Hepatocyte (in vitro differentiated cells): ENCODE measurements around the gene GCNA. TPM values are rescaled to one million over a fixed set of nuclear protein-coding genes. Genes with fewer than 3 reads are reported as not detected.

Experiments
- DNase-seq: peaks from one replicate; pipeline ENCODE4 v3.0.0-alpha.2; 2016; ENCODE audit warnings: low spot score
- H2AFZ ChIP-seq: fragments of 200-600 bp; sonication (generic); 2 replicates; pipeline ENCODE4 v1.6.0; 2016; ENCODE audit warnings: antibody characterized with exemption, mild to moderate bottlenecking
- H3K27ac ChIP-seq: fragments of 200-600 bp; sonication (generic); 2 replicates; pipeline ENCODE4 v1.5.1; 2016; ENCODE audit warnings: mild to moderate bottlenecking
- H3K27me3 ChIP-seq: fragments of 200-600 bp; sonication (generic); 2 replicates; pipeline ENCODE4 v1.6.1; 2016
- H3K36me3 ChIP-seq: fragments of 200-600 bp; sonication (generic); replicated peaks from 2 replicates; pipeline ENCODE4 v1.5.1; 2016; ENCODE audit warnings: low read depth; ENCODE audit not compliant: insufficient read depth
- H3K4me1 ChIP-seq: fragments of 200-600 bp; sonication (generic); 2 replicates; pipeline ENCODE4 v1.5.1; 2016; ENCODE audit warnings: mild to moderate bottlenecking, moderate library complexity; ENCODE audit not compliant: insufficient read depth
- H3K4me2 ChIP-seq: fragments of 200-600 bp; sonication (generic); 2 replicates; pipeline ENCODE4 v1.6.0; 2016
- H3K4me3 ChIP-seq: fragments of 200-600 bp; sonication (generic); 2 replicates; pipeline ENCODE4 v1.5.1; 2016; ENCODE audit warnings: mild to moderate bottlenecking
- H3K79me2 ChIP-seq: fragments of 200-600 bp; sonication (generic); 2 replicates; pipeline ENCODE4 v1.6.0; 2017; ENCODE audit warnings: mild to moderate bottlenecking
- H3K9me2 ChIP-seq: fragments of 200-600 bp; sonication (generic); replicated peaks from 2 replicates; pipeline ENCODE4 v1.6.0; 2017; ENCODE audit warnings: mild to moderate bottlenecking; ENCODE audit not compliant: insufficient read depth
- H3K9me3 ChIP-seq: fragments of 200-600 bp; sonication (generic); 2 replicates; pipeline ENCODE4 v1.5.1; 2016; ENCODE audit warnings: low read depth, mild to moderate bottlenecking
- H4K20me1 ChIP-seq: fragments of 200-600 bp; sonication (generic); 2 replicates; pipeline ENCODE4 v1.6.0; 2016; ENCODE audit warnings: mild to moderate bottlenecking; ENCODE audit not compliant: insufficient read depth, poor library complexity, severe bottlenecking
- CTCF ChIP-seq: fragments of 200-600 bp; sonication (generic); IDR thresholded peaks from 2 replicates; pipeline ENCODE4 v1.5.1; 2016; ENCODE audit warnings: antibody characterized with exemption, mild to moderate bottlenecking; ENCODE audit not compliant: poor library complexity
- EZH2 ChIP-seq: fragments of 200-600 bp; sonication (generic); IDR thresholded peaks from 2 replicates; pipeline ENCODE4 v1.6.1; 2016; ENCODE audit warnings: antibody characterized with exemption, mild to moderate bottlenecking, borderline replicate concordance
- EZH2phosphoT487 ChIP-seq: fragments of 200-600 bp; sonication (generic); IDR thresholded peaks from one replicate; pipeline ENCODE4 v1.6.1; 2018; ENCODE audit warnings: antibody characterized with exemption, mild to moderate bottlenecking, low read depth, moderate library complexity; ENCODE audit not compliant: unreplicated experiment, severe bottlenecking
- WGBS: methylation state at CpG from one replicate; pipeline ENCODE4 v1.1.6; 2016; ENCODE audit warnings: low lambda C conversion rate; ENCODE audit errors: missing lambda C conversion rate; 5-methylcytosine and 5-hydroxymethylcytosine counted together
- polyA plus RNA-seq: library from polyadenylated mRNA; unstranded; fragments of >200 nt; fragmentation: Nextera tagmentation; extraction: Ambion mirVana; gene quantifications from 2 replicates; pipeline ENCODE4 v1.2.1, GENCODE V29; 2016
- total RNA-seq: library from RNA; depleted of rRNA; stranded (reverse); fragments of >200 nt; gene quantifications from 2 replicates; pipeline ENCODE4 v1.2.3, GENCODE V29; 2014

Gene GCNA
- total and polyA plus RNA-seq, 2 experiments from 2014 or later: 0.42 to 0.50 TPM

GRCh38 chrX:71617742-71618141 is 39.5 kb downstream of the GCNA start:
- Histone ChIP-seq H3K9me3 (no peaks in the 10 kb centered on the region), H3K4me2 (no peak overlapping the region), H3K79me2 (no peaks in the 10 kb centered on the region), H3K27ac (no peak overlapping the region), H3K27me3 (no peaks in the 10 kb centered on the region), H2AFZ (no peak overlapping the region), H3K36me3 (no peaks in the 10 kb centered on the region), H4K20me1 (no peaks in the 10 kb centered on the region), H3K9me2 (no peaks in the 10 kb centered on the region), H3K4me3 (no peak overlapping the region), H3K4me1 (no peaks in the 10 kb centered on the region)
- WGBS: 82% methylated on average over 6 of the region's 8 CpGs
- TF ChIP-seq EZH2phosphoT487: no peak
- TF ChIP-seq CTCF: no peak
- TF ChIP-seq EZH2: no peak
- no peak for DNase-seq

GRCh38 chrX:71618303-71618721 is 40.1 kb downstream of the GCNA start, which contains the start of gene CXCR3:
TSS of gene CXCR3 (minus strand) at chrX:71618511. CDS start at chrX:71618449, 62 bp downstream.
- H3K4me2 ChIP-seq: no peak within 1 kb of the TSS
- H3K36me3 ChIP-seq: no peaks in the 10 kb centered on the region
- H3K9me3 ChIP-seq: no peaks in the 10 kb centered on the region
- no peaks in the 10 kb centered on the region for H4K20me1 ChIP-seq
- peaks cover 5% of the 10 kb centered on the region for H3K4me1 ChIP-seq
- H3K79me2 ChIP-seq: no peaks in the 10 kb centered on the region
- no peak within 1 kb of the TSS for H3K27ac ChIP-seq
- DNase-seq: no peak
- TF ChIP-seq EZH2: no peak
- TF ChIP-seq CTCF: no peak
- TF ChIP-seq EZH2phosphoT487: no peak
- H3K9me2 ChIP-seq: no peaks in the 10 kb centered on the region
- H3K4me3 ChIP-seq: no peak within 1 kb of the TSS
- H3K27me3 ChIP-seq: no peaks in the 10 kb centered on the region
- no peak within 1 kb of the TSS for H2AFZ ChIP-seq
- WGBS: 85% methylated on average over 4 of the region's 4 CpGs

- no peak for TF ChIP-seq EZH2phosphoT487
- TF ChIP-seq CTCF: no peak
- no peak for TF ChIP-seq EZH2
- H4K20me1 ChIP-seq: no peaks in the 10 kb centered on the region
- peaks cover 5% of the 10 kb centered on the region for H3K4me1 ChIP-seq
- no peaks in the 10 kb centered on the region for H3K9me3 ChIP-seq
- H3K9me2 ChIP-seq: no peaks in the 10 kb centered on the region
- H3K4me3 ChIP-seq: no peak overlapping the region
- no peak overlapping the region for H2AFZ ChIP-seq
- H3K27ac ChIP-seq: no peak overlapping the region
- no peaks in the 10 kb centered on the region for H3K79me2 ChIP-seq
- no peak for DNase-seq
- WGBS: 81% methylated on average over 3 of the region's 3 CpGs
- no peaks in the 10 kb centered on the region for H3K27me3 ChIP-seq
- no peak overlapping the region for H3K4me2 ChIP-seq
- no peaks in the 10 kb centered on the region for H3K36me3 ChIP-seq
These were observed 40.5 kb downstream of the GCNA start for GRCh38 chrX:71618787-71619186.

- Histone ChIP-seq H3K9me2 (no peaks in the 10 kb centered on the region), H3K9me3 (no peaks in the 10 kb centered on the region), H3K4me2 (no peak overlapping the region), H3K79me2 (no peaks in the 10 kb centered on the region), H2AFZ (no peak overlapping the region), H4K20me1 (no peaks in the 10 kb centered on the region), H3K4me3 (no peak overlapping the region), H3K4me1 (peaks cover 5% of the 10 kb centered on the region), H3K27me3 (no peaks in the 10 kb centered on the region), H3K36me3 (no peaks in the 10 kb centered on the region), H3K27ac (no peak overlapping the region)
- no peak for DNase-seq
- 79% methylated on average over 8 of the region's 8 CpGs for WGBS
- no peak for TF ChIP-seq EZH2
- TF ChIP-seq CTCF: no peak
- TF ChIP-seq EZH2phosphoT487: no peak
These were observed 41.0 kb downstream of the GCNA start for GRCh38 chrX:71619193-71619592.
